GM23338 (cell line): ENCODE data around the gene ANGPT4. TPM values are rescaled to one million over a fixed set of nuclear protein-coding genes. Genes with fewer than 3 reads are reported as not detected.

Experiments
- ATAC-seq: fragments of 200-7000 bp; cut with Tn5 transposase; 3 replicates; pipeline ENCODE4 v1.9.1; 2020
- DNase-seq: peaks from one replicate; pipeline ENCODE4 v3.0.0-alpha.2; 2015; ENCODE audit warnings: low spot score
- H2AFZ ChIP-seq: fragments of 200-600 bp; sonication (generic); 2 replicates; pipeline ENCODE4 v1.8.0; 2016; ENCODE audit warnings: antibody characterized with exemption, mild to moderate bottlenecking, moderate library complexity
- H3F3A ChIP-seq: fragments of 200-600 bp; sonication (generic); replicated peaks from 2 replicates; pipeline ENCODE4 v1.8.0; 2017; ENCODE audit warnings: antibody characterized with exemption, mixed run types, low read depth
- H3K27ac ChIP-seq: fragments of 200-600 bp; sonication (generic); 2 replicates; pipeline ENCODE4 v1.6.1; 2016; ENCODE audit warnings: low read depth
- H3K27me3 ChIP-seq: fragments of 200-600 bp; sonication (generic); 2 replicates; pipeline ENCODE4 v1.8.0; 2016; ENCODE audit warnings: mild to moderate bottlenecking, mixed run types, moderate library complexity; ENCODE audit not compliant: insufficient read depth
- H3K36me3 ChIP-seq: fragments of 200-600 bp; sonication (generic); 2 replicates; pipeline ENCODE4 v1.8.0; 2016; ENCODE audit warnings: mild to moderate bottlenecking; ENCODE audit not compliant: insufficient read depth
- H3K4me1 ChIP-seq: fragments of 200-600 bp; sonication (generic); 2 replicates; pipeline ENCODE4 v1.8.0; 2016; ENCODE audit warnings: mild to moderate bottlenecking, moderate library complexity; ENCODE audit not compliant: insufficient read depth
- H3K4me2 ChIP-seq: fragments of 200-600 bp; sonication (generic); 2 replicates; pipeline ENCODE4 v1.7.1; 2017; ENCODE audit warnings: mixed run types
- H3K4me3 ChIP-seq: fragments of 200-600 bp; sonication (generic); 2 replicates; pipeline ENCODE4 v1.6.1; 2016; ENCODE audit warnings: mixed run types
- H3K79me2 ChIP-seq: fragments of 200-600 bp; sonication (generic); replicated peaks from 2 replicates; pipeline ENCODE4 v1.8.0; 2017; ENCODE audit warnings: mild to moderate bottlenecking; ENCODE audit not compliant: insufficient read depth
- H3K9me2 ChIP-seq: fragments of 200-600 bp; sonication (generic); 2 replicates; pipeline ENCODE4 v1.8.0; 2017; ENCODE audit not compliant: insufficient read depth
- H4K20me1 ChIP-seq: fragments of 200-600 bp; sonication (generic); replicated peaks from 2 replicates; pipeline ENCODE4 v1.8.0; 2017; ENCODE audit warnings: mild to moderate bottlenecking; ENCODE audit not compliant: insufficient read depth
- H3K27ac Mint-ChIP-seq: 2 replicates; pipeline ENCODE4 v1.8.0; 2020; ENCODE audit warnings: inconsistent platforms, mild to moderate bottlenecking, moderate library complexity, mixed read lengths
- H3K27me3 Mint-ChIP-seq: 3 replicates; pipeline ENCODE4 v1.8.0; 2022; ENCODE audit warnings: low read depth, mild to moderate bottlenecking, moderate library complexity, mixed read lengths, inconsistent platforms; ENCODE audit not compliant: insufficient read depth, poor library complexity
- H3K36me3 Mint-ChIP-seq: 3 replicates; pipeline ENCODE4 v1.8.0; 2021; ENCODE audit warnings: low read depth, mild to moderate bottlenecking, inconsistent platforms, moderate library complexity, mixed read lengths
- H3K4me1 Mint-ChIP-seq: 3 replicates; pipeline ENCODE4 v1.8.0; 2020; ENCODE audit warnings: mild to moderate bottlenecking, inconsistent platforms, mixed read lengths
- H3K4me3 Mint-ChIP-seq: 3 replicates; pipeline ENCODE4 v1.8.0; 2021; ENCODE audit warnings: moderate library complexity, mild to moderate bottlenecking, inconsistent platforms, mixed read lengths
- H3K9me3 Mint-ChIP-seq: 3 replicates; pipeline ENCODE4 v1.8.0; 2020; ENCODE audit warnings: moderate library complexity, mild to moderate bottlenecking, inconsistent platforms, mixed read lengths
- EZH2phosphoT487 ChIP-seq: fragments of 200-600 bp; sonication (generic); IDR thresholded peaks from one replicate; pipeline ENCODE4 v1.8.1; 2018; ENCODE audit warnings: antibody characterized with exemption; ENCODE audit not compliant: unreplicated experiment
- ZNF331 ChIP-seq: fragments of 250-450 bp; sonication (Bioruptor Pico); IDR thresholded peaks from 2 replicates; pipeline ENCODE4 v1.5.0; 2020; ENCODE audit warnings: low read depth, mild to moderate bottlenecking, moderate library complexity
- polyA plus RNA-seq: library from polyadenylated mRNA; unstranded; fragments of >200 nt; fragmentation: Nextera tagmentation; extraction: Ambion mirVana; gene quantifications from 2 replicates; pipeline ENCODE4 v1.2.1, GENCODE V29; 2016
- total RNA-seq: library from RNA; depleted of rRNA; stranded (reverse); fragments of >200 nt; shearing (Covaris generic); gene quantifications from 2 replicates; pipeline ENCODE4 v1.2.3, GENCODE V29; 2014
- TF ChIP-seq, protein P1 (sequence below): fragments of 250-450 bp; sonication (Bioruptor Pico); IDR thresholded peaks from 2 replicates; pipeline ENCODE4 v1.5.0; 2020; ENCODE audit warnings: mild to moderate bottlenecking, moderate library complexity

ANGPT4 gene
- total and polyA plus RNA-seq, 2 experiments from 2014 or later = 0.17 TPM; not detected in 1

DNA sequence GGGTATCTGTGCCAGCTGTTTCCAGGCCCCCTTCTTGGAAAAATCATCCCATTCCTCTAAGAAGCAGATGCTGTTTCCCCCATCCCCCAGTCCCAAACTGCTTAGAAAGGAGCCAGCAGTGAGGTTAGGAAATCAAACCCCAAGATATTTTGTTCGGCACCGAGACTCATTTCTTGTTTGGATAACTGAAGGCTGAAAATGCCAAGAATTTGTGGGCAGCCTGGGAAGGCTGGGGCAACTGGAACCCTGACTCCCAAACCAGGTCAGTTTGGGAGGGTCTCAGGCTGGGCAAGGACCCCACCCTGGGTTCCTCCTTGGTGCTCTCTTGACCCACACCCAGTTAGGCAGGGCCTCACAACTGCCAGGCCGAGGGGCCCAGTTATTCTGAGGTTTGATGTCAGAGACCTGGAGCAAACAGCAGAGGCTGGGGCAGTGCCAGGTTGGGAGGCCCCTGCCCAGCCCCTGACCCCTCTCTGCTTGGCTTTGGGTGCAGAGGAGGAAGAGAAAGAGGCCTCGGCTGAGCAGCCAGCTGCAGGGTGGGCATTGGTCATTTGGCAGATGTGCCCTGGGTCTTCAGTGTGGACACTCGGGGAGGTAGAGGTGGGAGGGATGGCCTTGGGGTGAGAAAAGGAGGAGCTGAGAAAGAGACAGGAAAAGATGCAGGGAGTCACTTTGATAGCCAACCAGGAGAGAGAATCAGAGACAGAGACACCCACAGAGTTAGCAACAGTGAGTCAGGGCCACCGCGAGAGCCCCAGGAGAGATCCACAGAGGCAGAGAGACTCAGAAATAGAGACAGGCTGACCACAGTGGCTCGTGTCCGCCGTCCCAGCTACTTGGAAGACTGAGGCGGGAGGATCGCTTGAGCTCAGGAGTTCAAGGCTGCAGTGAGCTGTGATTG lies 5.0 kb downstream of the ANGPT4 start:
- H3K9me3 Mint-ChIP-seq = no peaks in the 10 kb centered on the region; the same call in 2 of the 3 replicates
- Histone ChIP-seq H3F3A (no peaks in the 10 kb centered on the region), H3K9me2 (no peaks in the 10 kb centered on the region), H3K4me3 (no peak overlapping the region), H3K79me2 (no peaks in the 10 kb centered on the region), H3K27me3 (no peaks in the 10 kb centered on the region), H4K20me1 (no peaks in the 10 kb centered on the region), H3K36me3 (no peaks in the 10 kb centered on the region), H3K4me1 (no peaks in the 10 kb centered on the region), H3K4me2 (no peak overlapping the region), H3K27ac (no peak overlapping the region), H2AFZ (peak overlapping the region; percentile 56; the same call in 1 of the 2 replicates)
- DNase-seq = no peak
- H3K27me3 Mint-ChIP-seq = peaks cover 6% of the 10 kb centered on the region
- H3K36me3 Mint-ChIP-seq = no peaks in the 10 kb centered on the region
- no peak for ATAC-seq
- no peak overlapping the region for H3K27ac Mint-ChIP-seq
- no peak overlapping the region for H3K4me3 Mint-ChIP-seq
- TF ChIP-seq ZNF331 = no peak
- no peak for TF ChIP-seq EZH2phosphoT487
- TF ChIP-seq, protein P1, sequence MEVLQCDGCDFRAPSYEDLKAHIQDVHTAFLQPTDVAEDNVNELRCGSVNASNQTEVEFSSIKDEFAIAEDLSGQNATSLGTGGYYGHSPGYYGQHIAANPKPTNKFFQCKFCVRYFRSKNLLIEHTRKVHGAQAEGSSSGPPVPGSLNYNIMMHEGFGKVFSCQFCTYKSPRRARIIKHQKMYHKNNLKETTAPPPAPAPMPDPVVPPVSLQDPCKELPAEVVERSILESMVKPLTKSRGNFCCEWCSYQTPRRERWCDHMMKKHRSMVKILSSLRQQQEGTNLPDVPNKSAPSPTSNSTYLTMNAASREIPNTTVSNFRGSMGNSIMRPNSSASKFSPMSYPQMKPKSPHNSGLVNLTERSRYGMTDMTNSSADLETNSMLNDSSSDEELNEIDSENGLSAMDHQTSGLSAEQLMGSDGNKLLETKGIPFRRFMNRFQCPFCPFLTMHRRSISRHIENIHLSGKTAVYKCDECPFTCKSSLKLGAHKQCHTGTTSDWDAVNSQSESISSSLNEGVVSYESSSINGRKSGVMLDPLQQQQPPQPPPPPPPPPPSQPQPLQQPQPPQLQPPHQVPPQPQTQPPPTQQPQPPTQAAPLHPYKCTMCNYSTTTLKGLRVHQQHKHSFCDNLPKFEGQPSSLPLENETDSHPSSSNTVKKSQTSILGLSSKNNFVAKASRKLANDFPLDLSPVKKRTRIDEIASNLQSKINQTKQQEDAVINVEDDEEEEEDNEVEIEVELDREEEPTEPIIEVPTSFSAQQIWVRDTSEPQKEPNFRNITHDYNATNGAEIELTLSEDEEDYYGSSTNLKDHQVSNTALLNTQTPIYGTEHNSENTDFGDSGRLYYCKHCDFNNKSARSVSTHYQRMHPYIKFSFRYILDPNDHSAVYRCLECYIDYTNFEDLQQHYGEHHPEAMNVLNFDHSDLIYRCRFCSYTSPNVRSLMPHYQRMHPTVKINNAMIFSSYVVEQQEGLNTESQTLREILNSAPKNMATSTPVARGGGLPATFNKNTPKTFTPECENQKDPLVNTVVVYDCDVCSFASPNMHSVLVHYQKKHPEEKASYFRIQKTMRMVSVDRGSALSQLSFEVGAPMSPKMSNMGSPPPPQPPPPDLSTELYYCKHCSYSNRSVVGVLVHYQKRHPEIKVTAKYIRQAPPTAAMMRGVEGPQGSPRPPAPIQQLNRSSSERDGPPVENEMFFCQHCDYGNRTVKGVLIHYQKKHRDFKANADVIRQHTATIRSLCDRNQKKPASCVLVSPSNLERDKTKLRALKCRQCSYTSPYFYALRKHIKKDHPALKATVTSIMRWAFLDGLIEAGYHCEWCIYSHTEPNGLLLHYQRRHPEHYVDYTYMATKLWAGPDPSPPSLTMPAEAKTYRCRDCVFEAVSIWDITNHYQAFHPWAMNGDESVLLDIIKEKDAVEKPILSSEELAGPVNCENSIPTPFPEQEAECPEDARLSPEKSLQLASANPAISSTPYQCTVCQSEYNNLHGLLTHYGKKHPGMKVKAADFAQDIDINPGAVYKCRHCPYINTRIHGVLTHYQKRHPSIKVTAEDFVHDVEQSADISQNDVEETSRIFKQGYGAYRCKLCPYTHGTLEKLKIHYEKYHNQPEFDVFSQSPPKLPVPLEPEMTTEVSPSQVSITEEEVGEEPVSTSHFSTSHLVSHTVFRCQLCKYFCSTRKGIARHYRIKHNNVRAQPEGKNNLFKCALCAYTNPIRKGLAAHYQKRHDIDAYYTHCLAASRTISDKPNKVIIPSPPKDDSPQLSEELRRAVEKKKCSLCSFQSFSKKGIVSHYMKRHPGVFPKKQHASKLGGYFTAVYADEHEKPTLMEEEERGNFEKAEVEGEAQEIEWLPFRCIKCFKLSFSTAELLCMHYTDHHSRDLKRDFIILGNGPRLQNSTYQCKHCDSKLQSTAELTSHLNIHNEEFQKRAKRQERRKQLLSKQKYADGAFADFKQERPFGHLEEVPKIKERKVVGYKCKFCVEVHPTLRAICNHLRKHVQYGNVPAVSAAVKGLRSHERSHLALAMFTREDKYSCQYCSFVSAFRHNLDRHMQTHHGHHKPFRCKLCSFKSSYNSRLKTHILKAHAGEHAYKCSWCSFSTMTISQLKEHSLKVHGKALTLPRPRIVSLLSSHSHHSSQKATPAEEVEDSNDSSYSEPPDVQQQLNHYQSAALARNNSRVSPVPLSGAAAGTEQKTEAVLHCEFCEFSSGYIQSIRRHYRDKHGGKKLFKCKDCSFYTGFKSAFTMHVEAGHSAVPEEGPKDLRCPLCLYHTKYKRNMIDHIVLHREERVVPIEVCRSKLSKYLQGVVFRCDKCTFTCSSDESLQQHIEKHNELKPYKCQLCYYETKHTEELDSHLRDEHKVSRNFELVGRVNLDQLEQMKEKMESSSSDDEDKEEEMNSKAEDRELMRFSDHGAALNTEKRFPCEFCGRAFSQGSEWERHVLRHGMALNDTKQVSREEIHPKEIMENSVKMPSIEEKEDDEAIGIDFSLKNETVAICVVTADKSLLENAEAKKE (CRISPR knock-in tag) = no peak
- H3K4me1 Mint-ChIP-seq = peaks cover 19% of the 10 kb centered on the region
